A549 (cell line): ENCODE measurements around the gene SETD9. TPM values are rescaled to one million over a fixed set of nuclear protein-coding genes. Genes with fewer than 3 reads are reported as not detected.

Source experiments
- ATAC-seq, 2 experiments: fragments of 200-7000 bp in 1 of 2; fragments of >200 bp in 1 of 2; cut with Nextera tagmentation in 1 of 2; cut with Tn5 transposase in 1 of 2; 3 replicates each; pipeline versions ENCODE4 v1.8.0 to v1.9.1; 2018 to 2020; ENCODE audit warnings: mild to moderate bottlenecking in 1 of 2, moderate library complexity in 1 of 2
- CTCF ChIA-PET: fragments of 300-600 bp; sonication (Branson Sonifier 250); formaldehyde crosslinking; extraction: SDS; loops from one replicate; lab custom pipeline; 2021; ENCODE audit warnings: antibody characterized with exemption, inconsistent platforms; lab: Yijun Ruan, JAX
- POLR2A ChIA-PET: fragments of 350-600 bp; formaldehyde crosslinking; extraction: SDS; loops from one replicate; lab custom pipeline; 2021; ENCODE audit warnings: antibody characterized with exemption, inconsistent platforms; lab: Yijun Ruan, JAX
- DNase-seq, 2 experiments: peaks; one replicate each; pipeline versions ENCODE4 v3.0.0 to v3.0.0-alpha.2; 2011 to 2016; ENCODE audit warnings: low read depth in 1 of 2, low spot score in 1 of 2
- FAIRE-seq: peaks from 2 replicates; lab custom pipeline; 2011; peaks lifted over from hg19 to GRCh38; lab: Jason Lieb, UNC
- H3K27ac ChIP-seq, 2 experiments: fragments of >200 bp; sonication (Bioruptor Twin); formaldehyde crosslinking; 3 replicates each; pipeline ENCODE4 v1.5.1; 2016 to 2017
- H3K4me1 ChIP-seq: fragments of >200 bp; sonication (Bioruptor Twin); formaldehyde crosslinking; 3 replicates; pipeline ENCODE4 v1.6.1; 2016
- H3K4me2 ChIP-seq: fragments of >200 bp; sonication (Bioruptor Twin); formaldehyde crosslinking; 3 replicates; pipeline ENCODE4 v1.6.1; 2016
- H3K4me3 ChIP-seq: fragments of >200 bp; sonication (Bioruptor Twin); formaldehyde crosslinking; 3 replicates; pipeline ENCODE4 v1.5.1; 2016
- H3K9me3 ChIP-seq: fragments of >200 bp; sonication (Bioruptor Twin); formaldehyde crosslinking; 3 replicates; pipeline ENCODE4 v1.6.1; 2016
- CBX2 ChIP-seq: fragments of 200-600 bp; sonication (generic); IDR thresholded peaks from 2 replicates; pipeline ENCODE4 v1.6.1; 2016; ENCODE audit warnings: low read depth, mild to moderate bottlenecking, borderline replicate concordance
- CBX8 ChIP-seq: fragments of 200-600 bp; sonication (generic); IDR thresholded peaks from 2 replicates; pipeline ENCODE4 v1.6.1; 2016
- CEBPB ChIP-seq, 2 experiments: fragments of >200 bp in 1 of 2; sonication (Bioruptor Twin) in 1 of 2; formaldehyde crosslinking in 1 of 2; IDR thresholded peaks; 2 replicates each; pipeline ENCODE4 v1.6.1; 2012 to 2016
- FOSL2 ChIP-seq, 2 experiments: fragments of 450-650 bp in 1 of 2; fragments of >200 bp in 1 of 2; sonication (Bioruptor Twin) in 1 of 2; formaldehyde crosslinking; IDR thresholded peaks; 2 replicates each; pipeline versions ENCODE4 v1.5.0 to v1.6.1; 2016 to 2020; ENCODE audit warnings: mild to moderate bottlenecking in 1 of 2, moderate library complexity in 1 of 2
- FOXS1 ChIP-seq: fragments of 250-450 bp; sonication (Bioruptor Pico); IDR thresholded peaks from 2 replicates; pipeline ENCODE4 v1.5.0; 2020; ENCODE audit warnings: mild to moderate bottlenecking, moderate library complexity
- GATA3 ChIP-seq: IDR thresholded peaks from 2 replicates; pipeline ENCODE4 v1.6.1; 2012; ENCODE audit warnings: borderline replicate concordance
- HOXA7 ChIP-seq: fragments of 250-450 bp; sonication (Bioruptor Pico); IDR thresholded peaks from 2 replicates; pipeline ENCODE4 v1.5.0; 2020; ENCODE audit warnings: mild to moderate bottlenecking, moderate library complexity
- HOXB5 ChIP-seq: fragments of 250-450 bp; sonication (Bioruptor Pico); IDR thresholded peaks from 2 replicates; pipeline ENCODE4 v1.5.0; 2020; ENCODE audit warnings: mild to moderate bottlenecking, moderate library complexity
- KDM5A ChIP-seq: fragments of 200-600 bp; sonication (generic); IDR thresholded peaks from 2 replicates; pipeline ENCODE4 v1.6.1; 2016; ENCODE audit warnings: antibody characterized with exemption, mild to moderate bottlenecking
- MAZ ChIP-seq: fragments of 150-350 bp; IDR thresholded peaks from 2 replicates; pipeline ENCODE4 v1.6.1; 2014; ENCODE audit warnings: antibody characterized with exemption, low read depth, low read length, borderline replicate concordance
- NPAS2 ChIP-seq: fragments of 250-450 bp; sonication (Bioruptor Pico); IDR thresholded peaks from 2 replicates; pipeline ENCODE4 v1.8.0; 2022; ENCODE audit warnings: mild to moderate bottlenecking, moderate library complexity, borderline replicate concordance
- NR3C1 ChIP-seq: fragments of >200 bp; sonication (Bioruptor Twin); formaldehyde crosslinking; IDR thresholded peaks from 3 replicates; pipeline ENCODE4 v1.6.1; 2017
- PHF8 ChIP-seq: fragments of 200-600 bp; sonication (generic); IDR thresholded peaks from 2 replicates; pipeline ENCODE4 v1.6.1; 2016; ENCODE audit warnings: low read depth, mild to moderate bottlenecking, antibody characterized with exemption, moderate library complexity, borderline replicate concordance
- POLR2AphosphoS2 ChIP-seq: conservative IDR thresholded peaks from 2 replicates; pipeline ENCODE4 v1.6.1; 2012; ENCODE audit warnings: low read length, improper control_type of control experiment, inconsistent platforms
- RAD21 ChIP-seq, 2 experiments: fragments of >200 bp in 1 of 2; sonication (Bioruptor Twin) in 1 of 2; formaldehyde crosslinking in 1 of 2; IDR thresholded peaks in 1 of 2; conservative IDR thresholded peaks in 1 of 2; 2 replicates in 1 of 2; 3 replicates in 1 of 2; pipeline ENCODE4 v1.6.1; 2012 to 2018; ENCODE audit warnings: inconsistent platforms in 1 of 2
- RARB ChIP-seq: fragments of 250-450 bp; sonication (Bioruptor Pico); IDR thresholded peaks from 2 replicates; pipeline ENCODE4 v1.8.0; 2021; ENCODE audit warnings: mild to moderate bottlenecking, moderate library complexity
- RCOR1 ChIP-seq: fragments of 150-350 bp; IDR thresholded peaks from 2 replicates; pipeline ENCODE4 v1.6.1; 2014; ENCODE audit warnings: antibody characterized with exemption, low read length, low read depth
- REST ChIP-seq: fragments of 200-600 bp; sonication (generic); IDR thresholded peaks from 2 replicates; pipeline ENCODE4 v1.6.1; 2016; ENCODE audit warnings: antibody characterized with exemption, mild to moderate bottlenecking, moderate library complexity
- SMC3 ChIP-seq: fragments of >200 bp; sonication (Bioruptor Twin); formaldehyde crosslinking; IDR thresholded peaks from 3 replicates; pipeline ENCODE4 v1.6.1; 2018; ENCODE audit warnings: inconsistent platforms
- TFCP2L1 ChIP-seq: fragments of 250-450 bp; sonication (Bioruptor Pico); IDR thresholded peaks from 2 replicates; pipeline ENCODE4 v1.5.0; 2021; ENCODE audit warnings: mild to moderate bottlenecking
- ZFP36 ChIP-seq: fragments of 450-650 bp; IDR thresholded peaks from 2 replicates; pipeline ENCODE4 v1.6.1; 2014; ENCODE audit warnings: borderline replicate concordance; ENCODE audit not compliant: partially characterized antibody
- ZNF302 ChIP-seq: fragments of 250-450 bp; sonication (Bioruptor Pico); IDR thresholded peaks from 2 replicates; pipeline ENCODE4 v1.9.0; 2021; ENCODE audit warnings: inconsistent platforms, mild to moderate bottlenecking, moderate library complexity
- WGBS: methylation state at CpG from one replicate; pipeline ENCODE4 v1.1.6; 2017; ENCODE audit errors: missing lambda C conversion rate; 5-methylcytosine and 5-hydroxymethylcytosine counted together
- polyA plus RNA-seq, 4 experiments: library from polyadenylated mRNA; depleted of rRNA in 3 of 4; stranded (reverse); fragments of >200 nt; fragmentation: RNase III in 1 of 4; extraction: RNeasy Plus Mini Kit Qiagen cat#74134 plus additional on column Dnase treatment in 1 of 4; gene quantifications; 2 replicates in 3 of 4; 3 replicates in 1 of 4; pipeline ENCODE4 v1.2.3, GENCODE V29; 2011 to 2017
- TF ChIP-seq, protein P1 (sequence below): fragments of 250-450 bp; sonication (Bioruptor Pico); IDR thresholded peaks from 2 replicates; pipeline ENCODE4 v1.5.0; 2020; ENCODE audit warnings: low read depth, mild to moderate bottlenecking, moderate library complexity
- TF ChIP-seq, protein P2 (sequence below): fragments of 150-350 bp; IDR thresholded peaks from 2 replicates; pipeline ENCODE4 v1.6.1; 2014; ENCODE audit warnings: low read depth, mild to moderate bottlenecking, low read length
- TF ChIP-seq, protein P3 (sequence below): IDR thresholded peaks from 2 replicates; pipeline ENCODE4 v1.6.1; 2012
- TF ChIP-seq, protein P4 (sequence below): fragments of >200 bp; sonication (Bioruptor Twin); formaldehyde crosslinking; IDR thresholded peaks from 3 replicates; pipeline ENCODE4 v1.5.1; 2016

Gene SETD9
- polyA plus RNA-seq, 2 of the 4 experiments (the other 2 are of a cell fraction) = 8.5 to 13.1 TPM

DNA sequence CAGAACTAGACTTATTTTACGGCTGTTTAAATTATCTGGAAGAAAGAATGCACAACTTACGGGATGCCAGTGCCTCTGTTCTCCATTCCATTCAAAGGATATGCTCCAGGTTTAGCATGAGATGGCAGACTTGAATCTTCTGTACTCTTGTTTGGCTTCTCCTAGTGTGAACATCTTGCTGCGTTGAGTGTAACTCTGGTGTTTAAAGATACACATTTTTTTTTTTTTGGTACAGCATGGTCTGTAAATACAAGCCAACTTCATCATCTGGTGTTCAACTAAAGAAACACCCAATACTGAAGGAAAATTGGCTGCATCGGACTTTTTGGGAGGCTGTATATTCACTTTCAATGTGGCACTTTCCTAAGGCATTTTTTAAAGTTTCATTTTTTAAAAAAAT is 49.9 kb downstream of the SETD9 start:
- no peak for DNase-seq
- Histone ChIP-seq H3K4me3 (no peak overlapping the region), H3K4me1 (no peaks in the 10 kb centered on the region), H3K27ac (no peak overlapping the region), H3K9me3 (no peaks in the 10 kb centered on the region), H3K4me2 (no peak overlapping the region)
- WGBS = 51% methylated on average over 4 of the region's 4 CpGs
- TF ChIP-seq RCOR1 = no peak
- TF ChIP-seq TFCP2L1 (CRISPR knock-in tag) = no peak
- no peak for TF ChIP-seq FOSL2 (IDR thresholded peaks at IDR 0.05)
- no peak for TF ChIP-seq FOSL2 (CRISPR knock-in tag; IDR thresholded peaks at IDR 0.05)
- no peak for TF ChIP-seq NPAS2 (CRISPR knock-in tag)
- no peak for TF ChIP-seq KDM5A
- TF ChIP-seq REST = no peak
- no peak for TF ChIP-seq RARB (CRISPR knock-in tag)
- TF ChIP-seq, protein P1, sequence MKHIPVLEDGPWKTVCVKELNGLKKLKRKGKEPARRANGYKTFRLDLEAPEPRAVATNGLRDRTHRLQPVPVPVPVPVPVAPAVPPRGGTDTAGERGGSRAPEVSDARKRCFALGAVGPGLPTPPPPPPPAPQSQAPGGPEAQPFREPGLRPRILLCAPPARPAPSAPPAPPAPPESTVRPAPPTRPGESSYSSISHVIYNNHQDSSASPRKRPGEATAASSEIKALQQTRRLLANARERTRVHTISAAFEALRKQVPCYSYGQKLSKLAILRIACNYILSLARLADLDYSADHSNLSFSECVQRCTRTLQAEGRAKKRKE (CRISPR knock-in tag) = no peak
- no peak for TF ChIP-seq RAD21 (conservative IDR thresholded peaks at IDR 0.05 in 1 of 2, IDR thresholded peaks at IDR 0.05 in 1 of 2)
- no peak for TF ChIP-seq CBX8
- TF ChIP-seq NR3C1 = no peak
- no peak for TF ChIP-seq PHF8
- TF ChIP-seq, protein P2, sequence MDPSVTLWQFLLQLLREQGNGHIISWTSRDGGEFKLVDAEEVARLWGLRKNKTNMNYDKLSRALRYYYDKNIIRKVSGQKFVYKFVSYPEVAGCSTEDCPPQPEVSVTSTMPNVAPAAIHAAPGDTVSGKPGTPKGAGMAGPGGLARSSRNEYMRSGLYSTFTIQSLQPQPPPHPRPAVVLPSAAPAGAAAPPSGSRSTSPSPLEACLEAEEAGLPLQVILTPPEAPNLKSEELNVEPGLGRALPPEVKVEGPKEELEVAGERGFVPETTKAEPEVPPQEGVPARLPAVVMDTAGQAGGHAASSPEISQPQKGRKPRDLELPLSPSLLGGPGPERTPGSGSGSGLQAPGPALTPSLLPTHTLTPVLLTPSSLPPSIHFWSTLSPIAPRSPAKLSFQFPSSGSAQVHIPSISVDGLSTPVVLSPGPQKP = no peak
- no peak for FAIRE-seq
- CTCF ChIA-PET = no interaction called here
- ATAC-seq = no peak
- POLR2A ChIA-PET = no interaction called here

DNA sequence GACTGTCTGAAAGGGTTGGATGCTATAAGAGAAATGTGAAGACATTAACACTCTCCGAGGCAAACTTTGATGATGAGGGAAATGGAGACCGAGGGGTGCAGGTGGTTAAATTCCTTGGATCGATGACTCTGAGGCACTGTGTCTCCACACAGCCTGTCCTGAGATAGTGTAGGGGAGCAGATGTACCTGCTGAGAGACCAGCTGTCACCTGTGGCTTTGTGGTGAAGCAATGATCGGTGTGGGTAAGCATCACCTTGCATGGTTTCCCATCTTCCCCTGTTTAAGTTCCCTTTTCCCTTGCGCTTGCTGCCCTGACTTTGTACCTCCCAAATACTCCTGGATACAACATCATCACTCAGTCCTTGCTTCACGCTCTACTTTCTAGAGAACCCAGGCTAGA is 52.4 kb downstream of the SETD9 start:
- H3K4me3 ChIP-seq = no peak overlapping the region
- TF ChIP-seq PHF8 (no peak), HOXB5 (CRISPR knock-in tag) (no peak)
- TF ChIP-seq, protein P1 (CRISPR knock-in tag) = no peak
- TF ChIP-seq, protein P3, sequence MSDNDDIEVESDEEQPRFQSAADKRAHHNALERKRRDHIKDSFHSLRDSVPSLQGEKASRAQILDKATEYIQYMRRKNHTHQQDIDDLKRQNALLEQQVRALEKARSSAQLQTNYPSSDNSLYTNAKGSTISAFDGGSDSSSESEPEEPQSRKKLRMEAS = no peak
- DNase-seq (no peak), FAIRE-seq (no peak), ATAC-seq (no peak)
- POLR2A ChIA-PET = no interaction called here
- H3K9me3 ChIP-seq = no peaks in the 10 kb centered on the region
- no peaks in the 10 kb centered on the region for H3K4me1 ChIP-seq
- H3K27ac ChIP-seq = no peak overlapping the region
- WGBS = 57% methylated on average over 6 of the region's 6 CpGs
- no peak overlapping the region for H3K4me2 ChIP-seq
- CTCF ChIA-PET = interaction anchor here (0.9 kb wide), 1 partner anchor 11 kb away, joined by 3 read pairs; no protein-coding TSS in a partner anchor

GRCh38 chr5:56962286-56962685 is 52.9 kb downstream of the SETD9 start:
- Histone ChIP-seq H3K27ac (no peak overlapping the region), H3K9me3 (no peaks in the 10 kb centered on the region), H3K4me3 (no peak overlapping the region), H3K4me1 (no peaks in the 10 kb centered on the region), H3K4me2 (no peak overlapping the region)
- ChIA-PET POLR2A (no interaction called here), CTCF (interaction anchor here (0.9 kb wide), 1 partner anchor 11 kb away, joined by 3 read pairs; no protein-coding TSS in a partner anchor)
- no peak for FAIRE-seq
- ATAC-seq = peak in 1 of 2 experiments; percentile 38; a peak in 1 of 6 replicates
- DNase-seq = no peak
- WGBS = 8% methylated on average over 2 of the region's 2 CpGs
- TF ChIP-seq CBX2 = no peak
- no peak for TF ChIP-seq HOXA7 (CRISPR knock-in tag)
- TF ChIP-seq, protein P4, sequence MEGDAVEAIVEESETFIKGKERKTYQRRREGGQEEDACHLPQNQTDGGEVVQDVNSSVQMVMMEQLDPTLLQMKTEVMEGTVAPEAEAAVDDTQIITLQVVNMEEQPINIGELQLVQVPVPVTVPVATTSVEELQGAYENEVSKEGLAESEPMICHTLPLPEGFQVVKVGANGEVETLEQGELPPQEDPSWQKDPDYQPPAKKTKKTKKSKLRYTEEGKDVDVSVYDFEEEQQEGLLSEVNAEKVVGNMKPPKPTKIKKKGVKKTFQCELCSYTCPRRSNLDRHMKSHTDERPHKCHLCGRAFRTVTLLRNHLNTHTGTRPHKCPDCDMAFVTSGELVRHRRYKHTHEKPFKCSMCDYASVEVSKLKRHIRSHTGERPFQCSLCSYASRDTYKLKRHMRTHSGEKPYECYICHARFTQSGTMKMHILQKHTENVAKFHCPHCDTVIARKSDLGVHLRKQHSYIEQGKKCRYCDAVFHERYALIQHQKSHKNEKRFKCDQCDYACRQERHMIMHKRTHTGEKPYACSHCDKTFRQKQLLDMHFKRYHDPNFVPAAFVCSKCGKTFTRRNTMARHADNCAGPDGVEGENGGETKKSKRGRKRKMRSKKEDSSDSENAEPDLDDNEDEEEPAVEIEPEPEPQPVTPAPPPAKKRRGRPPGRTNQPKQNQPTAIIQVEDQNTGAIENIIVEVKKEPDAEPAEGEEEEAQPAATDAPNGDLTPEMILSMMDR = no peak
- TF ChIP-seq CBX8 = no peak
- TF ChIP-seq ZFP36 = no peak
- no peak for TF ChIP-seq ZNF302 (CRISPR knock-in tag)
- TF ChIP-seq SMC3 = no peak
- no peak for TF ChIP-seq POLR2AphosphoS2
- no peak for TF ChIP-seq FOXS1 (CRISPR knock-in tag)
- TF ChIP-seq CEBPB (IDR thresholded peaks at IDR 0.05) = no peak
- no peak for TF ChIP-seq MAZ
- no peak for TF ChIP-seq KDM5A
- TF ChIP-seq GATA3 = no peak
